K562 (cell line): ENCODE data around the gene LCN15. TPM values are rescaled to one million over a fixed set of nuclear protein-coding genes. Genes with fewer than 3 reads are reported as not detected.

Source experiments
- CCAR2 ChIP-seq: fragments of 200-400 bp; formaldehyde crosslinking; IDR thresholded peaks from 2 replicates; pipeline ENCODE4 v1.6.1; 2017; ENCODE audit warnings: mild to moderate bottlenecking, low read depth, low read length
- DNMT1 ChIP-seq: fragments of 450-650 bp; IDR thresholded peaks from 2 replicates; pipeline ENCODE4 v1.6.1; 2016; ENCODE audit warnings: antibody characterized with exemption, mild to moderate bottlenecking
- E2F1 ChIP-seq: sonication (generic); formaldehyde crosslinking; IDR thresholded peaks from 2 replicates; pipeline ENCODE4 v1.8.1; 2023; ENCODE audit warnings: mild to moderate bottlenecking, missing genetic modification reagents, moderate library complexity
- HDAC2 ChIP-seq: fragments of 450-650 bp; IDR thresholded peaks from 2 replicates; pipeline ENCODE4 v1.6.1; 2016; ENCODE audit warnings: mild to moderate bottlenecking
- HMG20B ChIP-seq: fragments of 250-450 bp; sonication (Bioruptor Pico); IDR thresholded peaks from 2 replicates; pipeline ENCODE4 v1.5.0; 2021; ENCODE audit warnings: mild to moderate bottlenecking
- MAZ ChIP-seq, 2 experiments: fragments of 450-650 bp in 1 of 2; sonication (generic) in 1 of 2; formaldehyde crosslinking; IDR thresholded peaks in 1 of 2; conservative IDR thresholded peaks in 1 of 2; 2 replicates each; pipeline versions ENCODE4 v1.4.0 to v1.5.0; 2020; ENCODE audit warnings: mild to moderate bottlenecking in 1 of 2, missing genetic modification reagents in 1 of 2
- NCOA1 ChIP-seq: fragments of 450-650 bp; IDR thresholded peaks from 2 replicates; pipeline ENCODE4 v1.6.1; 2016; ENCODE audit warnings: low read depth
- NFIC ChIP-seq: fragments of 450-650 bp; IDR thresholded peaks from 2 replicates; pipeline ENCODE4 v1.6.1; 2017; ENCODE audit warnings: mild to moderate bottlenecking, inconsistent platforms
- NONO ChIP-seq, 2 experiments: fragments of 200-400 bp in 1 of 2; fragments of 450-650 bp in 1 of 2; formaldehyde crosslinking in 1 of 2; IDR thresholded peaks; 2 replicates each; pipeline ENCODE4 v1.6.1; 2017; ENCODE audit warnings: low read depth in 2 of 2, mild to moderate bottlenecking in 2 of 2, moderate library complexity in 2 of 2, low read length in 1 of 2
- RBM14 ChIP-seq: fragments of 200-400 bp; formaldehyde crosslinking; IDR thresholded peaks from 2 replicates; pipeline ENCODE4 v1.6.1; 2018; ENCODE audit warnings: low read depth, mild to moderate bottlenecking, low read length, moderate library complexity, borderline replicate concordance; ENCODE audit not compliant: insufficient read depth
- SREBF1 ChIP-seq: fragments of 150-350 bp; IDR thresholded peaks from 2 replicates; pipeline ENCODE4 v1.6.1; 2014; ENCODE audit warnings: antibody characterized with exemption, low read depth, low read length, borderline replicate concordance
- SRSF1 ChIP-seq: fragments of 200-400 bp; formaldehyde crosslinking; IDR thresholded peaks from 2 replicates; pipeline ENCODE4 v1.6.1; 2017; ENCODE audit warnings: mild to moderate bottlenecking, low read depth, low read length, moderate library complexity
- TOE1 ChIP-seq, 2 experiments: fragments of 450-650 bp in 1 of 2; sonication (generic) in 1 of 2; formaldehyde crosslinking in 1 of 2; IDR thresholded peaks; 2 replicates each; pipeline versions ENCODE4 v1.7.1 to v1.8.0; 2016 to 2022; ENCODE audit warnings: borderline replicate concordance in 2 of 2, mild to moderate bottlenecking in 2 of 2, antibody characterized with exemption in 1 of 2, inconsistent platforms in 1 of 2, low read depth in 1 of 2, missing genetic modification reagents in 1 of 2, moderate library complexity in 1 of 2
- ZNF133 ChIP-seq: fragments of 250-450 bp; sonication (Bioruptor Pico); IDR thresholded peaks from 2 replicates; pipeline ENCODE4 v1.4.0; 2020; ENCODE audit warnings: mild to moderate bottlenecking
- ZNF217 ChIP-seq: sonication (generic); formaldehyde crosslinking; IDR thresholded peaks from 2 replicates; pipeline ENCODE4 v1.8.0; 2022; ENCODE audit warnings: mild to moderate bottlenecking, missing genetic modification reagents
- ZNF23 ChIP-seq: fragments of 250-450 bp; sonication (Bioruptor Pico); IDR thresholded peaks from 2 replicates; pipeline ENCODE4 v1.4.0; 2020; ENCODE audit warnings: mild to moderate bottlenecking
- ZNF232 ChIP-seq: sonication (generic); formaldehyde crosslinking; IDR thresholded peaks from 2 replicates; pipeline ENCODE4 v1.8.0; 2022; ENCODE audit warnings: mild to moderate bottlenecking, missing genetic modification reagents
- ZNF324 ChIP-seq: fragments of 250-450 bp; sonication (Bioruptor Pico); IDR thresholded peaks from 2 replicates; pipeline ENCODE4 v1.4.0; 2020; ENCODE audit warnings: mild to moderate bottlenecking
- polyA plus RNA-seq, 8 experiments: library from polyadenylated mRNA; depleted of rRNA in 4 of 8; stranded (reverse) in 5 of 8; unstranded in 3 of 8; fragments of >200 nt; fragmentation: Nextera tagmentation in 2 of 8; fragmentation: Illumina TruSeq in 1 of 8; extraction: Ambion mirVana in 2 of 8; extraction: Trizol in 1 of 8; gene quantifications; 2 replicates each; pipeline versions ENCODE4 v1.2.1 to v1.2.3, GENCODE V29; 2011 to 2014; ENCODE audit warnings: inconsistent platforms in 1 of 8, missing spikeins in 1 of 8
- total RNA-seq, 7 experiments: library from RNA; depleted of rRNA in 6 of 7; stranded (reverse); fragments of >200 nt in 6 of 7; fragmentation: Illumina TruSeq in 2 of 7; extraction: Trizol in 2 of 7; gene quantifications; 2 replicates each; pipeline versions ENCODE4 v1.2.1 to v1.2.3, GENCODE V29; 2011 to 2021; ENCODE audit warnings: low replicate concordance in 1 of 7
- TF ChIP-seq, protein P1 (sequence below): sonication (generic); formaldehyde crosslinking; IDR thresholded peaks from 2 replicates; pipeline ENCODE4 v1.8.0; 2022; ENCODE audit warnings: mild to moderate bottlenecking, missing genetic modification reagents

LCN15 gene
- total and polyA plus RNA-seq, 9 of the 15 experiments (the other 6 are each of a cell fraction or from before 2014, with no cell fraction given) = 0.66 TPM; not detected in 8

- TF ChIP-seq ZNF217 (CRISPR knock-in tag) (no peak), TOE1 (IDR thresholded peaks at IDR 0.05; ENCODE audit: borderline replicate concordance) (0 out of 2 replicates have a peak, but pooled peaks have one; percentile 52), TOE1 (CRISPR knock-in tag; IDR thresholded peaks at IDR 0.05; ENCODE audit: borderline replicate concordance, low read depth) (0 out of 2 replicates have a peak, but pooled peaks have one; percentile 77), DNMT1 (0 out of 2 replicates have a peak, but pooled peaks have one; percentile 29), NONO (IDR thresholded peaks at IDR 0.05; ENCODE audit: low read depth in 2 of 2, low read length in 1 of 2) (no peak), NFIC (no peak), MAZ (CRISPR knock-in tag; conservative IDR thresholded peaks at IDR 0.05 in 1 of 2, IDR thresholded peaks at IDR 0.05 in 1 of 2) (peak; percentile 41 to 54; a peak in 2 of 4 replicates), SRSF1 (no peak), ZNF324 (CRISPR knock-in tag) (no peak), ZNF23 (CRISPR knock-in tag) (no peak), NCOA1 (no peak), SREBF1 (no peak), ZNF133 (CRISPR knock-in tag) (no peak), CCAR2 (no peak), RBM14 (0 out of 2 replicates have a peak, but pooled peaks have one; percentile 74), HDAC2 (0 out of 2 replicates have a peak, but pooled peaks have one; percentile 53), E2F1 (CRISPR knock-in tag) (peak; percentile 19; the same call in 1 of the 2 replicates), ZNF232 (CRISPR knock-in tag) (peak; percentile 34; the same call in 1 of the 2 replicates), HMG20B (CRISPR knock-in tag) (no peak)
- TF ChIP-seq, protein P1, sequence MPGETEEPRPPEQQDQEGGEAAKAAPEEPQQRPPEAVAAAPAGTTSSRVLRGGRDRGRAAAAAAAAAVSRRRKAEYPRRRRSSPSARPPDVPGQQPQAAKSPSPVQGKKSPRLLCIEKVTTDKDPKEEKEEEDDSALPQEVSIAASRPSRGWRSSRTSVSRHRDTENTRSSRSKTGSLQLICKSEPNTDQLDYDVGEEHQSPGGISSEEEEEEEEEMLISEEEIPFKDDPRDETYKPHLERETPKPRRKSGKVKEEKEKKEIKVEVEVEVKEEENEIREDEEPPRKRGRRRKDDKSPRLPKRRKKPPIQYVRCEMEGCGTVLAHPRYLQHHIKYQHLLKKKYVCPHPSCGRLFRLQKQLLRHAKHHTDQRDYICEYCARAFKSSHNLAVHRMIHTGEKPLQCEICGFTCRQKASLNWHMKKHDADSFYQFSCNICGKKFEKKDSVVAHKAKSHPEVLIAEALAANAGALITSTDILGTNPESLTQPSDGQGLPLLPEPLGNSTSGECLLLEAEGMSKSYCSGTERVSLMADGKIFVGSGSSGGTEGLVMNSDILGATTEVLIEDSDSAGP (CRISPR knock-in tag) = peak; percentile 53; the same call in 1 of the 2 replicates
Observed at GRCh38 chr9:136791516-136792276, 27.4 kb upstream of the LCN15 start (continued).
